Skeletal muscle cell (primary cell): ENCODE data around the gene SNU13.
A peak's percentile ranks its signal among the peaks of the same experiment; 100 is the strongest.
"Not testable (repeated sequence)": the region's sequence is repeated elsewhere in the genome, so short reads cannot be mapped to it uniquely, and the experiment has no call there.

Experiments
- DNase-seq: peaks from one replicate; pipeline ENCODE4 v3.0.0-alpha.2; 2010; ENCODE audit warnings: low read depth
- H3K4me3 ChIP-seq: 2 replicates; pipeline ENCODE4 v1.5.1; 2011; ENCODE audit warnings: low read depth, mild to moderate bottlenecking, control low read depth, low read length, moderate library complexity

The SNU13 gene

DNA sequence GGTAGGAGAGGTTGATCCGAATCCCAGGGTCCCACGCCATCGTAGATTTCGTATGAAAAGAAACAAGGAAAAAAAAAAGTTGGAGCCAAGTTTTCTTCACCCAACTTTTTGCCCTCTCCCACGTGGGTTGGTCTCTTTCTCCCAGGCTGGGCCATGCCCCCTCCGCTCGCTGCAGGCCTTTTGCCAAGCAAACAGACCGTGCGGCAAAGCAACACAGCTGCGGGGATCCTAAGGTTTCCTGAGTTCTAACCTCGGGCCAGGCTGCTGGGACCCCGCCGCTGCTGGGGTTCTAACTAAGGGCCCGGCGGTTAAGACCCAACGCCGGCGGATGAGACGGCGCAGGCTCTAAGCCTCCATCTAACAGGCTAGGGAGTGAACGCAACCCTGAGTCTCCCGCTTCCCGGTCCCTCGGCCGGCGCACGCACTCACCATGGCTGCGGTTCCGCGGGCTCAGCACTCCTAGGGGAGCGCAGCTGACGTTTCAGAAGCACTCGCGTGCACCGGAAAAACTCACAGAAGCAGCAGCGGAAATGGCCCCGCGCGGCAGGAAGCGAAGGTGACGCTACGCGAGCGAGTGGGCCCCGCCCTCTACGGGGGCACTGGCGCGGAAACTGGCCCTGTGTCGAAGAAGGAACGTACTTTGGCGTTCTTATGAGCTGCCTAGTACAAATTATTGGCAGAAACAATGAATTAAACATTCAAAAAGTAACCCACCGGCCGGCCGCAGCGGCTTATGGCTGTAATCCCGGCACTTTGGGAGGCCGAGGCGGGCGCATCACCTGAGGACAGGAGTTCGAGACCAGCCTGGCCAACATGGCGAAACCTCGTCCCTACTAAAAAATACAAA lies at the start of gene SNU13:
Gene SNU13 (minus strand): TSS at position 503 of the 847 bp plus-strand sequence. CDS start 71 bp downstream, at position 432.
- peak within 1 kb of the TSS; percentile 69 for H3K4me3 ChIP-seq
- DNase-seq, result peak; percentile 69

DNA sequence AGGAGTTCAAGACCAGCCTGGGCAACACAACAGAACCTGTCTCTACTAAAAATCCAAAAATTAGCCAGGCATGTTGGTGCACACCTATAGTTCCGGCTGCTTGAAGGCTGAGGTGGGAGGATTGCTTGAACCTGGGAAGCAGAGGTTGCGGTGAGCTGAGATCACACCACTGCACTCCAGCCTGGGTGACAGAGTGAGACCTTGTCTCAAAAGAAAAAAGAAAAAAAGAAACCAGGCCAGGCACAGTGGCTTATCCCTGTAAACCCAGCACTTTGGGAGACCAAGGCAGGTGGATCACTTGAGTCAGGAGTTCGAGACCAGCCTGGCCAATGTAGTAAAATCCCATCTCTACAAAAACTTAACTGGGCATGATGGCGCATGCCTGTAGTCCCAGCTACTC lies 44.6 kb upstream of the SNU13 start:
- H3K4me3 ChIP-seq, DNase-seq: not testable (repeated sequence)

DNA sequence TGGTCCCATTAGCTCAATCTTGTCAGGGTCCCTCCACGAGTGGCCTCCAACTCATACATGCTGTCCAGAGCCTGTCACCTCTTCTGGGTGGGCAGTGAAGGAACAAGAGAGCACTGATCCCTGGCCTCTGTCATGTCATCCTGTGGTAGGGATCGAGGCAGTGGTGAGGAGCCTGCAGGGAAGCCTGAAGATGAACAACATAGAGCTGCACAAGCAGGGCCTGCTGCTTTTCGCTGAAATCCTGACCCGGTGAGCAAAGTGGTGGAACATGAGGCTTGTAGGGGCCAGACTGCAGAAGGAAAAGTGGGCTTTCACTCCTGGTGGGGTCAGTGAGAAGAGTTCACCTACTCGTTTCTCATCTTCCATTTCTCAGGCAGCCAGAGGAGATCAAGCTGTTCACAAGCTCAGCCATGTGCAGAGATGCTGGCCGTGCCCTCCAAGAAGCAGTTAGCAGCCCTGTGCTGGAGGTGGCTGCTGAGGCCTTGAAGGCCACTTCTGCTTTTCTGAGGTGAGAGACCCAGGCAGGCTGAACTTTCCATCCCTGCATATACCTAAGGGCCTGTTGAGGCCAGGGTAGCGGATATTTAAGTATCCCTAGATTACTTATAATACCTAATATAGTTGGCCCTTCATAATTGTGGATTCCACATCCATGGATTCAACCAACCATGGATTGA lies 43.6 kb upstream of the SNU13 start:
- H3K4me3 ChIP-seq, result no peak overlapping the region
- DNase-seq, result no peak

DNA sequence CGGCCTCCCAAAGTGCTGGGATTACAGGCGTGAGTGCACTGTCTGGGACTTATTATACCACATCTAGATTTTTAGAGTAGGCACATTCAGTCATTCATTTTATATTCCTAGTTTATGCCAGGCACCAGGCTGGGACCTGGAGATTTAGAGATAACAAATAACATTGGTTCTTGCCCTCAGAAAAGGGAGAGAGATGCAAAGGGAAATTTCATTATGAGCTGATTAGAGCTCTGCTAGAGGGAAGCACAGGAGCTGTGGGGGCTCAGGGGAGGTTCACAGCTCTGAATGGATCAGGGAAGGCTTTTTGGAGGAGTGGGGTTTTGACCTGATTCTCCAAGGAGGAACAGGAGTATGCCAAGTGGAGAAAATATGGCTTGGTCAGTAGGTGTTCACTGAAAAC lies 42.9 kb upstream of the SNU13 start:
- no peak for DNase-seq

DNA sequence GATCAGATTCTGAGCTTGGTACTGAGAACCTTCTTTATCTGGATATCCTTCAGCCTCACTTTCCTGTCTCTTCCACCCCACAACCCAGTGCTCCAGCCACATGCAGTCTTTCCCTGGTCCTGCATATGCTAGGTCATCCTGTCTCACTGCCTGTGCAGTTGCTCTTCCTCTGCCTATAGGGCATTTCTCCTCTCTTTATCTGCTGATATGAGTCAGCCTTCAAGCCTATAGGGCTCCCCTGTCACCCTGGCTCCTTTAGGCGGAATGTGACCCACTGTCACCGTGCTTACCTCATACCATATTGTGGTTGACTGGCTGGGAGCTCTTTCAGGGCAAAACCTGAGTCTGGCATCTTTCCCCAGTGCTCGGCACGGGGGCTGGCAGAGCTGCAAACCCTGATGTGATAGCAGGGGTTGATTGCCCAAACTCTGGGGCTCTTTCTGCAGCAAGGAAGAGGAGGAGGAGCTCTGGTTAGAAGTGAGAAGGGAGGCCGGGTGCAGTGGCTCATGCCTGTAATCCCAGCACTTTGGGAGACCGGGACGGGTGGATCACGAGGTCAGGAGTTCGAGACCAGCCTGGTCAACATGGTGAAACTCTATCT lies 36.9 kb upstream of the SNU13 start:
- no peak overlapping the region for H3K4me3 ChIP-seq
- DNase-seq, result no peak

More for the DNA sequence above, 42.9 kb upstream of the SNU13 start:
- no peak overlapping the region for H3K4me3 ChIP-seq

DNA sequence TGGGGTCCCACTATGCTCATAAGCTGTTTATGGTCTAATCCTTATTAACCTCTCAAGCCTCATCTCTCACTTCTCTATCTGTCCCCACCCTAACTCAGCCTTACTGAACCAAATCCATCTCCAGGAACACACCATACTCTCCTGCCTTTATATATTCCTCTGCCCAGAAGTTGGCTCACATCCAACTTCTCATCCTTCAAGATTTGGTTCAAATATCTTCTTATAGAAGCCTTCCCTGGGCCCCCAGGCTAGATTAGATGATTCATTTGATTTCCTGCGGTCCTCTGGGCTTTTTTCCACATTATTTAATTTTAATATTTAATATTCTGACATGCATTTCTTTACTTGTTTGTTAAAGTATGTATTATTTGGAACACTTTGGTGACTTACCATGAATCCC lies 33.8 kb upstream of the SNU13 start:
- DNase-seq, result no peak
- H3K4me3 ChIP-seq, result no peak overlapping the region

DNA sequence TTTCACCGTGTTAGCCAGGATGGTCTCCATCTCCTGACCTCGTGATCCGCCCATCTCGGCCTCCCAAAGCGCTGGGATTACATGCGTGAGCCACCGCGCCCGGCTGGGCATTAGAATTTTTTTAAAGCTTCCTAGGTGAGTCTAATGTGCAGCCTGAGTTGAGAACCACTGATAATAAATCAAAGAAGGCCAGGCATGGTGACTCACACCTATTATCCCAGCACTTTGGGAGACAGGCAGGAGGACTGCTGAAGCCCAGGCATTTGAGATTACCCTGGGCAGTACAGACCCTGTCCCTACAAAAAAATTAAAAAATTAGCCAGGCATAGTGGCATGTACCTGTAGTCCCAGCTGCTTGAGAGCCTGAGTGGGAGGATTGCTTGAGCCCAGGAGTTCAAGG lies 24.3 kb upstream of the SNU13 start:
- H3K4me3 ChIP-seq, result no peak overlapping the region
- DNase-seq, result no peak

DNA sequence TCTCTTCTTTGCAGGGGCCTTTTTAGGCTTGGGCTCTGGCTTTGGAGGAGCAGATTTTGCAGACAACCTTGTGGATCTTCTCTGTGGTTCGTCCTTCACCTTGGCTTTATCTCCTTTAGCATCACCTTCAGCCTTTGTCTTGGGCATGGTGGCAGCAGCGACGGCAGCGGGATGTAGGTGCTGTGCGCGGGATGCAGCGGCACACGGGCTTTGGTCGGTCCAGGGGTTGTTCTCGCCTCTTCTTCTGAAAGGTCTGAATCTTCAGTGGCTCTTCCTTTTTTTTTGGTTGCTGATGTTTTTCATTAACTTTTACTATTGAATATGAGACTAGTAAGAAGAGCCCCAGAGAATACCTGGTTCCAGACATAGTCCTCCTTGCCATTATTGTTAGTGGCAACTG lies 20.7 kb upstream of the SNU13 start:
- no peak for DNase-seq
- H3K4me3 ChIP-seq, result no peak overlapping the region

DNA sequence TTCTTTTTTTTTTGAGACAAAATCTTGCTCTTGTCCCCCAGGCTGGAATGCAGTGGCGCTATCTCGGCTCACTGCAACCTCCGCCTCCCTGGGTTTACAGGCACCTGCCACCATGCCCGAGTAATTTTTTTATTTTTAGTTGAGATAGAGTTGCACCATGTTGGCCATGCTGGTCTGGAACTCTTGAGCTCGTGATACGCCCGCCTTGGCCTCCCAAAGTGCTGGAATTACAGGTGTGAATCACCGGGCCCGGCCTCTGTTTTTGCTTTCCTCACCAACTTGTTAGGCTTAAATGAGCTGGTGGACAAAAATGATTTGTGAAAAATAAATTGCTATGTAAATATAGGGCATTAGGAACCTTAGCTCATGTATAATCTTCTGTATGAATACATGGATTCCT lies 14.1 kb upstream of the SNU13 start:
- H3K4me3 ChIP-seq, result no peak overlapping the region
- DNase-seq, result no peak

DNA sequence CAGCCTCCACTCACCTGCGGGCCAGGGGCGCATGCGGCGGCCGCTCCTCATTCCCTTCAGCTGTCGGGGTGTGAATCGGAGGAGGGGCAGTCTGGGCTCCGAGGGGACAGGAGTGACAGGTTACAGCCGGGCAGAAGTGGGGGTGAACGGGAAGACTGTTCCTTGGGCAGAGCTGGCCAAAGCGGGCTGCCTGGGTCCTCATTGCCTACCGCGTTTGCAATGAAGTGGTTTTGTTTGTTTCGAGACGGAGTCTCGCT lies 11.4 kb upstream of the SNU13 start:
- no peak for DNase-seq
- no peak overlapping the region for H3K4me3 ChIP-seq

DNA sequence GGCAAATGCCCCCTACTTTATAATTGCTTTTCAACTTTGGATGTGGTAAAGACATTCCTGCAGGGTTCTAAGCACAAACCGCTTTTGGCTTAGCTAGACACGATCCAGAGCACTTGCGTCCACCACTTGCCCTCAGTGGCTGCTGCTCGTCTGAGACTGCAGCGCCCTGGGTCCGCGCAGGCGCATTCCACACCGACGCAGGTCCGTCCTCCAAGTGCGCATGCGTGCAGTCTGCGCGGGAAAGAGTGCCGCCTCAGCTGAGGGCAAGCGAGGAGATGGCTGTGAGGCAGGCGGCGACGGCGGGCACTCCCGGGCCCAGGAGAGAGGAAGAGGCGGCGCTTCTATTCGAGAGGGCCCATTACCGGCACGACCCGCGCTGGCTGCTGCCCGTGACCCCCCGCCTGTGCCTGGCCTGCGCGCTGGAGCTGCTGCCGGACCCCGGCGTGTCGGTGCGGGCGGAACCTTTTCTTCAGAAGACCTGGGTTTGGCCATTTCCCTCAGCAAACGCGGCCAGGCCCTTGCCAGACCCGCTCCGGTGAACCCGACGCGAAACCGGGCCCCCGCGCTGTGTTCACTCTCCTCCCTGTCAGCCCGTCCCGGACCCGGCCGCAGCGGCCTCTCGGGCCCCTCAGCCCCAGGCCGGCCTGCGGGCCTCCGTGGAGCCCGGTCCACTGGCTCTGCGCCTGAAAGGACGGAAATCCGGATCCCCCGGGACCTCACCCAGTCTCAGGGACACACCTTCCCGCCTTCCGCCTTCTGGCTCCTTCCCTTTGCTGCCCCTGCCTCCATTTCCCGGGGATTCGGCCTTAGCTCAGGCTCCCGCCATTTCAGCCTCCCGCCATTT lies 10.8 kb upstream of the SNU13 start, which contains the start of gene MEI1:
Gene MEI1 (plus strand): TSS at position 240 of the 844 bp plus-strand sequence. CDS start 36 bp downstream, at position 276.
- DNase-seq, result peak; percentile 6
- H3K4me3 ChIP-seq, result peak within 1 kb of the TSS; percentile 13

DNA sequence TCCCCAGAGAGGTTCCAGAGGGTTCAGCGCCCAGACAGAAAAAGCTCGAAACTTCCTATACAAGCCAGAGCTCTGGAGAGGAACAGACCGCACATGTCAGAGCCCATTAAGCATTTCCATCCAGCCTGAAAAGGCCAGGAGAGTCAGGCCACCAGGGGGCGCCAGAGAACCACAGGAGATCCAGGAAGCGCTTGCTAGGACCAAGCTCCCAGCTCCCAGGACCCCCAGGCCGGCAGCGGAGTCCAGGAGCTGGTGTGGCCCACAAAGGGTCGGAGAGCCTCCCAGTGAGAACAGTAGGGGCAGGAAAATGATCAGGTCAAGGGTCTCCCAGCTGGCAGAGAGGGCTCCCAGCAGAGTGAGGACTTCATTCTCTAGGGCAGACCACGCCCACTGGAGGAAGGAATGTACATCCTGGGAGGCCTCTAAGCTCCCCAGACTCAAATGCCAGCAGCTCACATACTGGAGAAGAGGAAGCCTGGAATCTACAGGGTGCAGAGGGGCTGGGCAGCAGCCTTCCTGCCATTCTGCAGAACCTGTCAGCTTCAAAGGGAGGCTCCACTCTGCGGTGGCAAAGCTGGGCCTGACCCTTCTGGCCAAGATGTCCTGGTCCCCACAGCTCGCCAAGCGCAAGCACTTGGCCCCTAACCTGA lies 8.6 kb upstream of the SNU13 start:
- DNase-seq, result peak; percentile 41
- H3K4me3 ChIP-seq, result peak overlapping the region; percentile 17

DNA sequence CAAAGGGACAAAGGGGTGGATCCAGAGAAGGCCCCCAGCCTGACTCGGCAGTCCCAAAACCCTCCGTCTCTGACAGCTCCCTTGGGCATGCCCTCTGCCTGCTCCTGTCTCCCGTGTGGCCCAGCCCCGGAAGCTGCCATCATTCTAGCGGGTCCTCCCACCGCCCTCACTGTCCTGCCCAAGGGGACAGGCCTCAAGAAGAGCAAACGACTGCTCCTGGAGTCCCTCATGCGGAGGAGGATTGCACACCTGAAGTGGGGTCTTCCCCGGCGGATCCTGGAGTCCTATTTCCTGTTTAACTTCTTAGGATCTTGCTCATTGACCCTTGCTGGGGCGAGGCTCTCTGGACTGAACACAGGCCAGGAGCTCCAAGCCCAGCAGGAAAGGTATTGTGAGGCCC lies 8.0 kb upstream of the SNU13 start:
- no peak for DNase-seq
- H3K4me3 ChIP-seq, result no peak overlapping the region

DNA sequence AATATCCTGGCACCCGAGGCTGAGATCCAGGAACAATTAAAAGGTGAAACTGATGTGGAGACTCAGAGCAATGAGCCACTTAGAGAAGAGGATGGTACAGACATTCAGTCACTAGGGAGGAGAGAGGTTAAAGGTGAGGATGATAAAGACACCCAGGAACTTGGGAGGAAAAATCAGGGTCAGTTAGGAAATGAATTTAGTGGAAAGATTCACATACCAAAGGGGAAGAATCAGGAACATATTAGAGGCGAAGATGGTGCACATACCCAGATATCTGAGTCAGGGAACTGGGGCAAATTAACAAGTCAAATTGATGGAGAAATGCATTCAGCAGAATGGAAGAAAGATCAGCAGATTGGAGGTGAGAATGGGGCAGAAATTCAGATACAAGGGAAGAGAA lies 6.5 kb upstream of the SNU13 start:
- no peak overlapping the region for H3K4me3 ChIP-seq
- DNase-seq, result no peak

DNA sequence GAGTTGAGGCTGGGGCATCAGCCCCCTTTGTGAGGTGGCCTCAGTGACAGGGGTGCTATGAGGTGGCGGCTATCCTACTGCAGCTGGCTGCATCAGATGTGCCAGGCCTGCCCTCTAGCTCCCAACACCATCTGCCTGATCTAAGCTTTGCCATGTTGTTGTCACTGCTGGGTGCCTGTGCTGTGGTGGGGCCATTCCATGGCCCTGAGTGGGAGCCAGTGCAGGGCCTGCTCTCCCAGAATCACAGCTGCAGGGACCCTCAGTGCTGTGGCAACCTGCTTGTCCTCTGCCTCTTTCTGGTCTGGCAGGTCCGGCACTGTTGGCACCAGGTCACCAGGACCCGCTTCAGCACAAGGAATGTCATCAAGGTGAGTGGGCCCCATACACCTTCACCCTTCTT lies 1.8 kb upstream of the SNU13 start:
- DNase-seq, result no peak
- H3K4me3 ChIP-seq, result no peak overlapping the region

DNA sequence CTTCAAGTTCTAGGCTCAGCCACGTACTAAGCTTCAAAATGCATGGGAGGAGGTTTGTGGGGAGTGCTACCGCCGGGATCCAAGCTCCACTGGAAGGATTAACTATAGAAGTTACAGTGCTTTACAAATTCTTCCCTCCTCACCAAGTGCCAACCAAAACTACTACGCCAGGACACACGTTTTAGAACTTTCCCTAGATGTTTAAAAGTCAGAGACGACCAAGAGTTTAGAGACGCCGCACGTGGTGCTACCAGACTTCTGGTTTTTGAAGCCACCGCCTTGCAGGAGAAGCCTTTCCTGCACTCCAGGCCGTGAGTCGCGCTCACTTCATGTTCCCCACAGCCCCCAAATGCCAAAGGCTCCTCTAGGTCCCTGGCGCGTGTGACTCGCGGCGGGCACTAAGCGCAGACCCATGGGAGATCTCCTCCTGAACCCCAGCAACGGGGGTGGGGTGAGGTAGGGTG lies 734 bp downstream of the SNU13 start:
- no peak for DNase-seq
- H3K4me3 ChIP-seq, result peak overlapping the region; percentile 69

DNA sequence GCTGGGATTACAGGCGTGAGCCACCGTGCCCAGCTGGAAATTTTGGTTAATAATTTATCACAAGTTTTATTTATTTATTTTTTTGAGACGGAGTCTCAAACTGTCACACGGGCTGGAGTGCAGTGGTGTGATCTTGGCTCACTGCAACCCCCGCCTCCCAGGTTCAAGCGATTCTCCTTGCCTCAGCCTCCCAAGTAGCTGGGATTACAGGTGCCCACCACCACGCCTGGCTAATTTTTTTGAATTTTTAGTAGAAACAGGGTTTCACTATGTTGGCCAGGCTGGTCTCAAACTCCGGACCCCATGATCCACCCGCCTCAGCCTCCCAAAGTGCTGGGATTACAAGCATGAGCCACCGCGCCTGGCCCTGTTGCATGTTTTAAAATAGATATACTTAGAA lies 1.8 kb downstream of the SNU13 start:
- not testable (repeated sequence) for H3K4me3 ChIP-seq, DNase-seq

DNA sequence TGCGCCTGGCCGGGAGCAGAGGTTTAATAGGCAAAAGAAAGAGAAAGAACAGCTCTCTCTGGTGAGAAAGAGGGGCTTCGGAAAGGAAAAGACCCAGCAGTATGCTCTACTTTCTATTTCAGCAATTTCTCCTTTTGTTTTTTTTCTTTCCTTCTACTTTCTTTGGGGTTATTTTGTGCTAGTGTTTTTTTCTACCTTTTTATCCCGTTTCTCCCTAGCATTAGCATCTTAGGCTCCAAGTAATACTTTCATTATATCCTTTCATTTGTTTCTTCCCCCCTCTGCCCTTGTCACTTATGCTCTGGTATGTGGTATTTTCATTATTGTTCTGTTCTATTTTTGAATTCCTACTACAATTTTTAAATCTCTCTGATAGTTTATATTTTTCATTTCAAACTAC lies 4.5 kb downstream of the SNU13 start:
- no peak for DNase-seq
- H3K4me3 ChIP-seq, result no peak overlapping the region

DNA sequence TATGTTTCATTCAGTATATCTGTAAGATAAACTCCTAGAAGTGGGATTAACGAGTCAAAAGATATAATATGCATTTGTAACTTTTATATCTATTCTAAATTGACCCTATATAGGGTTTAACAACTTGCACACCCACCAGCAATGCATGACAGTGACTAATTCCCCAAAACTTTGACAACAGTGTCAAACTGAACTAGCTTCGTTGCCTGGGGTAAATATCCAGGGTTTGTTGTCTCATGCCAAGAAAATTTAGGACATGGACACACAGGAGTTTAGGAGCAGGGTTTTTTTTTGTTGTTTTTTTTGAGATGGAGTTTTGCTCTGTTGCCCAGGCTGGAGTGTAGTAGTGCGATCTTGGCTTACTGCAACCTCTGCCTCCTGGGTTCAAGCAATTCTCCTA lies 5.1 kb downstream of the SNU13 start:
- DNase-seq, result no peak
- H3K4me3 ChIP-seq, result no peak overlapping the region
